HepG2 (cell line): Measurements from ENCODE around the gene DOC2A. TPM values are rescaled to one million over a fixed set of nuclear protein-coding genes. Genes with fewer than 3 reads are reported as not detected.

ENCODE experiments used
- ASH2L ChIP-seq: fragments of 300-600, 200-600 bp; sonication (generic); IDR thresholded peaks from 2 replicates; pipeline ENCODE4 v1.7.0; 2017; ENCODE audit warnings: low read depth, mild to moderate bottlenecking, moderate library complexity, mixed read lengths, low read length; ENCODE audit not compliant: insufficient read length
- CHCHD3 ChIP-seq: sonication (generic); formaldehyde crosslinking; IDR thresholded peaks from 2 replicates; pipeline ENCODE4 v1.8.0; 2022; ENCODE audit warnings: mild to moderate bottlenecking, missing genetic modification reagents, moderate library complexity
- HCFC1 ChIP-seq: fragments of 150-350 bp; IDR thresholded peaks from 2 replicates; pipeline ENCODE4 v1.6.1; 2014; ENCODE audit warnings: low read depth, low read length
- HMG20A ChIP-seq: IDR thresholded peaks from 2 replicates; pipeline ENCODE4 v1.6.1; 2016; ENCODE audit warnings: borderline replicate concordance
- KAT7 ChIP-seq: IDR thresholded peaks from 2 replicates; pipeline ENCODE4 v1.6.1; 2018; ENCODE audit warnings: borderline replicate concordance, missing compliant biosample characterization
- KDM5A ChIP-seq: fragments of 200-600 bp; sonication (generic); IDR thresholded peaks from 2 replicates; pipeline ENCODE4 v1.7.0; 2018; ENCODE audit warnings: antibody characterized with exemption, mild to moderate bottlenecking, low read length, borderline replicate concordance
- MBD4 ChIP-seq: IDR thresholded peaks from 2 replicates; pipeline ENCODE4 v1.6.1; 2012; ENCODE audit warnings: low read length, inconsistent platforms, borderline replicate concordance
- PAF1 ChIP-seq: IDR thresholded peaks from 2 replicates; pipeline ENCODE4 v1.6.1; 2016; ENCODE audit warnings: missing genetic modification reagents, missing compliant biosample characterization
- PITX1 ChIP-seq: sonication (generic); formaldehyde crosslinking; IDR thresholded peaks from 2 replicates; pipeline ENCODE4 v1.5.1; 2020; ENCODE audit warnings: mild to moderate bottlenecking, missing genetic modification reagents
- POLR2AphosphoS5 ChIP-seq: IDR thresholded peaks from 2 replicates; pipeline ENCODE4 v1.6.1; 2012; ENCODE audit warnings: low read depth, low read length
- POLR2G ChIP-seq: fragments of 200-400 bp; formaldehyde crosslinking; IDR thresholded peaks from 2 replicates; pipeline ENCODE4 v1.6.1; 2018; ENCODE audit warnings: mild to moderate bottlenecking, low read depth, low read length, moderate library complexity
- PPARG ChIP-seq: conservative IDR thresholded peaks from 2 replicates; pipeline ENCODE4 v1.6.1; 2016; ENCODE audit warnings: missing biosample characterization, missing genetic modification reagents
- SSRP1 ChIP-seq: IDR thresholded peaks from 2 replicates; pipeline ENCODE4 v1.6.1; 2016; ENCODE audit warnings: control low read depth
- ZBTB8A ChIP-seq: sonication (generic); formaldehyde crosslinking; IDR thresholded peaks from 2 replicates; pipeline ENCODE4 v1.4.0; 2020; ENCODE audit warnings: mild to moderate bottlenecking, low read depth, missing genetic modification reagents, borderline replicate concordance
- ZNF143 ChIP-seq: sonication (generic); formaldehyde crosslinking; IDR thresholded peaks from 2 replicates; pipeline ENCODE4 v1.4.0; 2020; ENCODE audit warnings: missing genetic modification reagents
- ZNF446 ChIP-seq: sonication (generic); formaldehyde crosslinking; IDR thresholded peaks from 2 replicates; pipeline ENCODE4 v1.5.0; 2020; ENCODE audit warnings: mild to moderate bottlenecking, missing genetic modification reagents
- ZNF572 ChIP-seq: sonication (generic); formaldehyde crosslinking; IDR thresholded peaks from 2 replicates; pipeline ENCODE4 v1.5.1; 2020; ENCODE audit warnings: mild to moderate bottlenecking, missing genetic modification reagents
- ZNF790 ChIP-seq: sonication (generic); formaldehyde crosslinking; IDR thresholded peaks from 2 replicates; pipeline ENCODE4 v1.8.0; 2022; ENCODE audit warnings: missing genetic modification reagents, mild to moderate bottlenecking, borderline replicate concordance
- ZNF879 ChIP-seq: sonication (generic); formaldehyde crosslinking; IDR thresholded peaks from 2 replicates; pipeline ENCODE4 v1.8.1; 2023; ENCODE audit warnings: missing genetic modification reagents
- polyA plus RNA-seq, 8 experiments: library from polyadenylated mRNA; depleted of rRNA in 3 of 8; stranded (reverse) in 7 of 8; unstranded in 1 of 8; fragments of >200 nt; fragmentation: Illumina TruSeq in 4 of 8; extraction: Trizol in 4 of 8; gene quantifications; 2 replicates each; pipeline versions ENCODE4 v1.2.1 to v1.2.3, GENCODE V29; 2011 to 2016; ENCODE audit warnings: low read depth in 4 of 8, missing spikeins in 1 of 8, mixed read lengths in 1 of 8; ENCODE audit not compliant: insufficient read depth in 1 of 8
- total RNA-seq, 5 experiments: library from RNA; depleted of rRNA; stranded (reverse); fragments of >200 nt; fragmentation: Illumina TruSeq; extraction: Trizol; gene quantifications; 2 replicates each; pipeline ENCODE4 v1.2.3, GENCODE V29; 2016; ENCODE audit warnings: low read depth in 1 of 5
- TF ChIP-seq, protein P1 (sequence below): sonication (generic); formaldehyde crosslinking; IDR thresholded peaks from 2 replicates; pipeline ENCODE4 v1.5.0; 2020; ENCODE audit warnings: mild to moderate bottlenecking, missing genetic modification reagents
- TF ChIP-seq, protein P2 (sequence below): sonication (generic); formaldehyde crosslinking; IDR thresholded peaks from 2 replicates; pipeline ENCODE4 v1.5.0; 2020; ENCODE audit warnings: missing genetic modification reagents
- TF ChIP-seq, protein P3 (sequence below): sonication (generic); formaldehyde crosslinking; IDR thresholded peaks from 2 replicates; pipeline ENCODE4 v1.8.0; 2022; ENCODE audit warnings: mild to moderate bottlenecking, missing genetic modification reagents, moderate library complexity
- TF ChIP-seq, protein P4 (sequence below): sonication (generic); formaldehyde crosslinking; IDR thresholded peaks from 2 replicates; pipeline ENCODE4 v1.8.0; 2022; ENCODE audit warnings: missing genetic modification reagents, mild to moderate bottlenecking, borderline replicate concordance

DOC2A gene
- total and polyA plus RNA-seq, 2 of the 13 experiments (the other 11 are each of a cell fraction or from before 2014, with no cell fraction given): 0.15 to 0.55 TPM

DNA sequence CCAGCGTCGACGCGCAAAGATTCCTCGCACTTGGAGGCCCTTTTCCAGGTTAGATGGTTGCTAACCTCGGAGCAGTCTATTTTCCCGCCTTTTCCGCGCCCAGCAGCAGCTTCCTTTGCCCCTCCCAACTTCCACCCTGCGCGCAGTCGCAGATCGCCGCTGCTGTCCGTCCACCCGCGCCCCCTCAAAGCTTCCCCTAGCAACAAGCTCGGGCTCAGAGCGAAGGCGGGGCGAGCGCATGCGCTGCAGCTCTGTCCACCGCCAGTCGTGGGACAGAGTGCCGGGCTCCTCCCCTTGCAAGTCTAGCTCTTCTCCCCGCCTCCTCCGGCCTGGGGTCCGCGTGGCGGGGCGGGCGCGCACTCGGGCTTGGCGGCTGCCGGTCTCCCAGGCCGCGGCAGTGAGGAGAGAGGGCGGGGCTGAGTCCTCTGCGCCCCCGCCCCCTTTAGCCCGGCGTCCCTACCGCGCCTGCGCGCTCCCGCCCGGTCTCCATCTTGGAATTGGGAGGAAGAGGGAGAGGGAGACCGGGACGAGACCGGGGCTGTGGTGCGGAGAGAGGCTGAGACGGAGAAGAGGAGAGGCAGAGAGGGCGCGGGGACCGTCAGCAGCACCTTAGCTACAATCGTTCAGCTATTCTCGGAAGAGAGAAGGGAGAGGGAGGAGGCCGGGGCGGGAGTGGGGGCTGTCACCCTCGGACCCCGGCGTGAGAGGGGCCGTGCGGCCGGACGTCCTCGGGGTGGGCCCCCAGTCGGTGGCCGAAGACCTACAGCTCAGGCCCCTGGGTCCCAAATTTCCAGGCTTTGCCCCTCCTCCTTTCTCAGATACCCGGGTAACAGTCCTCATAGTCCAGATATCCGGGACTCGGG is 37.2 kb downstream of the DOC2A start, which contains the start of gene TAOK2 (continued):
- TF ChIP-seq PPARG (CRISPR knock-in tag) (peak; percentile 71), PAF1 (CRISPR knock-in tag) (no peak), POLR2G (peak; percentile 98), POLR2AphosphoS5 (peak; percentile 98), ASH2L (peak; percentile 64), KDM5A (peak; percentile 56; the same call in 1 of the 2 replicates), ZNF879 (peak; percentile 95), ZNF572 (peak; percentile 52; the same call in 1 of the 2 replicates), ZNF790 (peak; percentile 80; the same call in 1 of the 2 replicates), ZBTB8A (no peak), CHCHD3 (CRISPR knock-in tag) (0 out of 2 replicates have a peak, but pooled peaks have one; percentile 50), PITX1 (CRISPR knock-in tag) (peak; percentile 53; the same call in 1 of the 2 replicates), ZNF143 (CRISPR knock-in tag) (peak; percentile 60), MBD4 (no peak), ZNF446 (CRISPR knock-in tag) (no peak; the same call in 1 of the 2 replicates), HMG20A (CRISPR knock-in tag) (peak; percentile 38; the same call in 1 of the 2 replicates), SSRP1 (CRISPR knock-in tag) (no peak), HCFC1 (peak; percentile 29; the same call in 1 of the 2 replicates), KAT7 (peak; percentile 90; the same call in 1 of the 2 replicates)
- TF ChIP-seq, protein P1, sequence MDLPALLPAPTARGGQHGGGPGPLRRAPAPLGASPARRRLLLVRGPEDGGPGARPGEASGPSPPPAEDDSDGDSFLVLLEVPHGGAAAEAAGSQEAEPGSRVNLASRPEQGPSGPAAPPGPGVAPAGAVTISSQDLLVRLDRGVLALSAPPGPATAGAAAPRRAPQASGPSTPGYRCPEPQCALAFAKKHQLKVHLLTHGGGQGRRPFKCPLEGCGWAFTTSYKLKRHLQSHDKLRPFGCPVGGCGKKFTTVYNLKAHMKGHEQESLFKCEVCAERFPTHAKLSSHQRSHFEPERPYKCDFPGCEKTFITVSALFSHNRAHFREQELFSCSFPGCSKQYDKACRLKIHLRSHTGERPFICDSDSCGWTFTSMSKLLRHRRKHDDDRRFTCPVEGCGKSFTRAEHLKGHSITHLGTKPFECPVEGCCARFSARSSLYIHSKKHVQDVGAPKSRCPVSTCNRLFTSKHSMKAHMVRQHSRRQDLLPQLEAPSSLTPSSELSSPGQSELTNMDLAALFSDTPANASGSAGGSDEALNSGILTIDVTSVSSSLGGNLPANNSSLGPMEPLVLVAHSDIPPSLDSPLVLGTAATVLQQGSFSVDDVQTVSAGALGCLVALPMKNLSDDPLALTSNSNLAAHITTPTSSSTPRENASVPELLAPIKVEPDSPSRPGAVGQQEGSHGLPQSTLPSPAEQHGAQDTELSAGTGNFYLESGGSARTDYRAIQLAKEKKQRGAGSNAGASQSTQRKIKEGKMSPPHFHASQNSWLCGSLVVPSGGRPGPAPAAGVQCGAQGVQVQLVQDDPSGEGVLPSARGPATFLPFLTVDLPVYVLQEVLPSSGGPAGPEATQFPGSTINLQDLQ: 0 out of 2 replicates have a peak, but pooled peaks have one; percentile 45
- TF ChIP-seq, protein P2, sequence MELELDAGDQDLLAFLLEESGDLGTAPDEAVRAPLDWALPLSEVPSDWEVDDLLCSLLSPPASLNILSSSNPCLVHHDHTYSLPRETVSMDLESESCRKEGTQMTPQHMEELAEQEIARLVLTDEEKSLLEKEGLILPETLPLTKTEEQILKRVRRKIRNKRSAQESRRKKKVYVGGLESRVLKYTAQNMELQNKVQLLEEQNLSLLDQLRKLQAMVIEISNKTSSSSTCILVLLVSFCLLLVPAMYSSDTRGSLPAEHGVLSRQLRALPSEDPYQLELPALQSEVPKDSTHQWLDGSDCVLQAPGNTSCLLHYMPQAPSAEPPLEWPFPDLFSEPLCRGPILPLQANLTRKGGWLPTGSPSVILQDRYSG (CRISPR knock-in tag): no peak
- TF ChIP-seq, protein P3, sequence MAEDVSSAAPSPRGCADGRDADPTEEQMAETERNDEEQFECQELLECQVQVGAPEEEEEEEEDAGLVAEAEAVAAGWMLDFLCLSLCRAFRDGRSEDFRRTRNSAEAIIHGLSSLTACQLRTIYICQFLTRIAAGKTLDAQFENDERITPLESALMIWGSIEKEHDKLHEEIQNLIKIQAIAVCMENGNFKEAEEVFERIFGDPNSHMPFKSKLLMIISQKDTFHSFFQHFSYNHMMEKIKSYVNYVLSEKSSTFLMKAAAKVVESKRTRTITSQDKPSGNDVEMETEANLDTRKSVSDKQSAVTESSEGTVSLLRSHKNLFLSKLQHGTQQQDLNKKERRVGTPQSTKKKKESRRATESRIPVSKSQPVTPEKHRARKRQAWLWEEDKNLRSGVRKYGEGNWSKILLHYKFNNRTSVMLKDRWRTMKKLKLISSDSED (CRISPR knock-in tag): no peak
- TF ChIP-seq, protein P4, sequence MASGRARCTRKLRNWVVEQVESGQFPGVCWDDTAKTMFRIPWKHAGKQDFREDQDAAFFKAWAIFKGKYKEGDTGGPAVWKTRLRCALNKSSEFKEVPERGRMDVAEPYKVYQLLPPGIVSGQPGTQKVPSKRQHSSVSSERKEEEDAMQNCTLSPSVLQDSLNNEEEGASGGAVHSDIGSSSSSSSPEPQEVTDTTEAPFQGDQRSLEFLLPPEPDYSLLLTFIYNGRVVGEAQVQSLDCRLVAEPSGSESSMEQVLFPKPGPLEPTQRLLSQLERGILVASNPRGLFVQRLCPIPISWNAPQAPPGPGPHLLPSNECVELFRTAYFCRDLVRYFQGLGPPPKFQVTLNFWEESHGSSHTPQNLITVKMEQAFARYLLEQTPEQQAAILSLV (CRISPR knock-in tag): no peak; the same call in 1 of the 2 replicates
